Liver (tissue), 9 donors: Measurements from ENCODE around the gene CEP20. TPM values are rescaled to one million over a fixed set of nuclear protein-coding genes. Genes with fewer than 3 reads are reported as not detected.

Source experiments
- DNase-seq: peaks from one replicate; pipeline ENCODE4 v3.0.0-alpha.2; 2017; ENCODE audit warnings: low spot score
- H3K27ac ChIP-seq, 2 donors: one replicate each; pipeline ENCODE4 v1.7.0; 2013; ENCODE audit warnings: inconsistent platforms in 2 of 2, low read length in 2 of 2, control low read depth in 1 of 2, low read depth in 1 of 2, mild to moderate bottlenecking in 1 of 2
- H3K27me3 ChIP-seq, 4 donors: one replicate each; pipeline versions ENCODE4 v1.6.1 to v1.7.0; 2013; ENCODE audit warnings: low read length in 3 of 4, inconsistent platforms in 1 of 4, mild to moderate bottlenecking in 1 of 4, moderate library complexity in 1 of 4; ENCODE audit not compliant: control insufficient read depth in 4 of 4, insufficient read depth in 4 of 4
- H3K36me3 ChIP-seq, 4 donors: one replicate each; pipeline versions ENCODE4 v1.6.1 to v1.7.0; 2013; ENCODE audit warnings: low read length in 3 of 4, mild to moderate bottlenecking in 3 of 4, low read depth in 1 of 4, moderate library complexity in 1 of 4; ENCODE audit not compliant: control insufficient read depth in 4 of 4, insufficient read depth in 3 of 4
- H3K4me1 ChIP-seq, 4 donors: one replicate each; pipeline versions ENCODE4 v1.6.1 to v1.7.0; 2013; ENCODE audit warnings: low read length in 3 of 4, mild to moderate bottlenecking in 3 of 4, moderate library complexity in 1 of 4; ENCODE audit not compliant: control insufficient read depth in 4 of 4, insufficient read depth in 4 of 4
- H3K4me3 ChIP-seq, 3 donors: one replicate each; pipeline versions ENCODE4 v1.6.1 to v1.7.0; 2013; ENCODE audit warnings: low read length in 3 of 3, control low read depth in 1 of 3, low read depth in 1 of 3, mild to moderate bottlenecking in 1 of 3
- H3K9ac ChIP-seq, 2 donors: one replicate each; pipeline ENCODE4 v1.7.0; 2013; ENCODE audit warnings: low read length in 2 of 2, mild to moderate bottlenecking in 2 of 2, moderate library complexity in 2 of 2, control low read depth in 1 of 2, low read depth in 1 of 2
- H3K9me3 ChIP-seq, 4 donors: one replicate each; pipeline versions ENCODE4 v1.6.1 to v1.7.0; 2013; ENCODE audit warnings: low read length in 3 of 4; ENCODE audit not compliant: control insufficient read depth in 4 of 4
- CTCF ChIP-seq: fragments of 150-350 bp; IDR thresholded peaks from 2 replicates; pipeline ENCODE4 v1.5.1; 2017; ENCODE audit warnings: improper control_type of control experiment, low read depth, low read length; ENCODE audit not compliant: missing input control
- EGR1 ChIP-seq, 2 donors: IDR thresholded peaks; 2 replicates each; pipeline ENCODE4 v1.6.1; 2016 to 2018; ENCODE audit warnings: antibody characterized with exemption in 2 of 2, low read depth in 2 of 2
- FOXA1 ChIP-seq: IDR thresholded peaks from 2 replicates; pipeline ENCODE4 v1.6.1; 2016; ENCODE audit warnings: antibody characterized with exemption
- FOXA2 ChIP-seq: IDR thresholded peaks from 2 replicates; pipeline ENCODE4 v1.6.1; 2016; ENCODE audit warnings: antibody characterized with exemption
- GABPA ChIP-seq, 2 donors: IDR thresholded peaks in 1 of 2; conservative IDR thresholded peaks in 1 of 2; 2 replicates each; pipeline ENCODE4 v1.6.1; 2016; ENCODE audit warnings: antibody characterized with exemption in 2 of 2, mild to moderate bottlenecking in 1 of 2, moderate library complexity in 1 of 2
- HNF4A ChIP-seq, 2 donors: conservative IDR thresholded peaks; 2 replicates each; pipeline ENCODE4 v1.6.1; 2016; ENCODE audit warnings: antibody characterized with exemption in 2 of 2, mild to moderate bottlenecking in 2 of 2
- HNF4G ChIP-seq: IDR thresholded peaks from 2 replicates; pipeline ENCODE4 v1.6.1; 2016; ENCODE audit warnings: antibody characterized with exemption
- JUND ChIP-seq, 2 donors: IDR thresholded peaks; 2 replicates each; pipeline ENCODE4 v1.6.1; 2016; ENCODE audit warnings: antibody characterized with exemption in 2 of 2
- MAX ChIP-seq: IDR thresholded peaks from 2 replicates; pipeline ENCODE4 v1.6.1; 2016; ENCODE audit warnings: antibody characterized with exemption
- RAD21 ChIP-seq, 2 donors: IDR thresholded peaks; 2 replicates each; pipeline ENCODE4 v1.6.1; 2016; ENCODE audit warnings: antibody characterized with exemption in 2 of 2, mild to moderate bottlenecking in 2 of 2
- SP1 ChIP-seq: IDR thresholded peaks from 2 replicates; pipeline ENCODE4 v1.6.1; 2018; ENCODE audit warnings: antibody characterized with exemption, mild to moderate bottlenecking
- TAF1 ChIP-seq: conservative IDR thresholded peaks from 2 replicates; pipeline ENCODE4 v1.6.1; 2016; ENCODE audit warnings: antibody characterized with exemption, mild to moderate bottlenecking
- YY1 ChIP-seq: IDR thresholded peaks from 2 replicates; pipeline ENCODE4 v1.6.1; 2016; ENCODE audit warnings: antibody characterized with exemption, mild to moderate bottlenecking
- ZBTB33 ChIP-seq: IDR thresholded peaks from 2 replicates; pipeline ENCODE4 v1.6.1; 2016; ENCODE audit warnings: antibody characterized with exemption
- WGBS: extraction: QIAGEN DNeasy Blood & Tissue Kit; methylation state at CpG from one replicate; pipeline ENCODE4 v1.1.7; 2013; 5-methylcytosine and 5-hydroxymethylcytosine counted together
- polyA plus RNA-seq, 2 donors: library from polyadenylated mRNA; stranded (reverse) in 1 of 2; unstranded in 1 of 2; fragments of 200-250 nt in 1 of 2; fragments of >200 nt in 1 of 2; fragmentation: Nextera tagmentation in 1 of 2; extraction: Ambion mirVana in 1 of 2; gene quantifications; one replicate each; pipeline versions ENCODE4 v1.2.1 to v1.2.3, GENCODE V29; 2013 to 2015
- total RNA-seq, 2 donors: library from RNA; depleted of rRNA; stranded (reverse); fragments of >200 nt; gene quantifications; one replicate each; pipeline ENCODE4 v1.2.3, GENCODE V29; 2014
- TF ChIP-seq, protein P1 (sequence below): IDR thresholded peaks from 2 replicates; pipeline ENCODE4 v1.6.1; 2016; ENCODE audit warnings: antibody characterized with exemption, mild to moderate bottlenecking
- TF ChIP-seq, protein P2 (sequence below): IDR thresholded peaks from 2 replicates; pipeline ENCODE4 v1.6.1; 2016; ENCODE audit warnings: antibody characterized with exemption
- donor health status: healthy.
- donor health status: healthy.
- donor health status: healthy.
- donor health status: healthy.
- donor health status: healthy.

The CEP20 gene
- total and polyA plus RNA-seq, 4 donors, result 10.7 to 19.2 (median 13.3) TPM

- no peak for TF ChIP-seq ZBTB33
These were observed 53.9 kb downstream of the CEP20 start (continued) for GRCh38 chr16:15834502-15834901.

DNA sequence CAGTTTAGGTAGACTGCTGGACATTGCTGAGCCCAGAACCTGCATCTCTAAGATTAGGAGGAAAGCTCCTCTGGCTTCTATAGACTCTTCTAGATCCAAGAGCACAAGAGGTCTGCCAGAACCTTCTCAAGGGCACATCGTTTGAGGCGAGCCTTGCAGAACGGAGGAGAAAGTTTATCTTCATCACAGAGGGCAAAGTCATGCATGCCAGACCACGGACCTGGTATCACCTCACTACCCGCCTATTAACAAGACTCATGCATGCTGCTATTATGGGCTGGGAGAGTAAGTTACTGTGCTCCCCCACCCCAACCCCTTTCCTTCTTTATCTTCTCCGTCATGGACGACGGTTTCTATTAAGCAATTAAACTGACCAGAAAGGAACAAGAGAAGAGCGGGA lies 54.9 kb downstream of the CEP20 start:
- Histone ChIP-seq H3K27ac (no peak overlapping the region), H3K36me3 (no peaks in the 10 kb centered on the region), H3K9ac (no peak overlapping the region), H3K4me1 (no peaks in the 10 kb centered on the region), H3K27me3 (no peaks in the 10 kb centered on the region), H3K9me3 (no peaks in the 10 kb centered on the region), H3K4me3 (no peak overlapping the region)
- WGBS, result 72% methylated on average over 9 of the region's 9 CpGs
- no peak for DNase-seq
- TF ChIP-seq YY1 (no peak), TAF1 (no peak), JUND (IDR thresholded peaks at IDR 0.05) (no peak), MAX (no peak), SP1 (no peak), ZBTB33 (no peak), FOXA2 (no peak), RAD21 (IDR thresholded peaks at IDR 0.05) (no peak), CTCF (no peak), HNF4G (no peak), EGR1 (IDR thresholded peaks at IDR 0.05; ENCODE audit: low read depth in 2 of 2) (no peak), GABPA (IDR thresholded peaks at IDR 0.05 in 1 of 2, conservative IDR thresholded peaks at IDR 0.05 in 1 of 2) (no peak), HNF4A (conservative IDR thresholded peaks at IDR 0.05) (no peak), FOXA1 (no peak)
- TF ChIP-seq, protein P1, sequence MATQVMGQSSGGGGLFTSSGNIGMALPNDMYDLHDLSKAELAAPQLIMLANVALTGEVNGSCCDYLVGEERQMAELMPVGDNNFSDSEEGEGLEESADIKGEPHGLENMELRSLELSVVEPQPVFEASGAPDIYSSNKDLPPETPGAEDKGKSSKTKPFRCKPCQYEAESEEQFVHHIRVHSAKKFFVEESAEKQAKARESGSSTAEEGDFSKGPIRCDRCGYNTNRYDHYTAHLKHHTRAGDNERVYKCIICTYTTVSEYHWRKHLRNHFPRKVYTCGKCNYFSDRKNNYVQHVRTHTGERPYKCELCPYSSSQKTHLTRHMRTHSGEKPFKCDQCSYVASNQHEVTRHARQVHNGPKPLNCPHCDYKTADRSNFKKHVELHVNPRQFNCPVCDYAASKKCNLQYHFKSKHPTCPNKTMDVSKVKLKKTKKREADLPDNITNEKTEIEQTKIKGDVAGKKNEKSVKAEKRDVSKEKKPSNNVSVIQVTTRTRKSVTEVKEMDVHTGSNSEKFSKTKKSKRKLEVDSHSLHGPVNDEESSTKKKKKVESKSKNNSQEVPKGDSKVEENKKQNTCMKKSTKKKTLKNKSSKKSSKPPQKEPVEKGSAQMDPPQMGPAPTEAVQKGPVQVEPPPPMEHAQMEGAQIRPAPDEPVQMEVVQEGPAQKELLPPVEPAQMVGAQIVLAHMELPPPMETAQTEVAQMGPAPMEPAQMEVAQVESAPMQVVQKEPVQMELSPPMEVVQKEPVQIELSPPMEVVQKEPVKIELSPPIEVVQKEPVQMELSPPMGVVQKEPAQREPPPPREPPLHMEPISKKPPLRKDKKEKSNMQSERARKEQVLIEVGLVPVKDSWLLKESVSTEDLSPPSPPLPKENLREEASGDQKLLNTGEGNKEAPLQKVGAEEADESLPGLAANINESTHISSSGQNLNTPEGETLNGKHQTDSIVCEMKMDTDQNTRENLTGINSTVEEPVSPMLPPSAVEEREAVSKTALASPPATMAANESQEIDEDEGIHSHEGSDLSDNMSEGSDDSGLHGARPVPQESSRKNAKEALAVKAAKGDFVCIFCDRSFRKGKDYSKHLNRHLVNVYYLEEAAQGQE, result no peak
- TF ChIP-seq, protein P2, sequence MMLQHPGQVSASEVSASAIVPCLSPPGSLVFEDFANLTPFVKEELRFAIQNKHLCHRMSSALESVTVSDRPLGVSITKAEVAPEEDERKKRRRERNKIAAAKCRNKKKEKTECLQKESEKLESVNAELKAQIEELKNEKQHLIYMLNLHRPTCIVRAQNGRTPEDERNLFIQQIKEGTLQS, result no peak
